HG02588 (cell line): ENCODE results near the gene TAS1R1.

Experiments used
- ATAC-seq: cut with Tn5 transposase; IDR thresholded peaks from one replicate; pipeline ENCODE4 v1.9.1; 2021; ENCODE audit warnings: mild to moderate bottlenecking, moderate library complexity; ENCODE audit not compliant: unreplicated experiment

Gene TAS1R1

DNA sequence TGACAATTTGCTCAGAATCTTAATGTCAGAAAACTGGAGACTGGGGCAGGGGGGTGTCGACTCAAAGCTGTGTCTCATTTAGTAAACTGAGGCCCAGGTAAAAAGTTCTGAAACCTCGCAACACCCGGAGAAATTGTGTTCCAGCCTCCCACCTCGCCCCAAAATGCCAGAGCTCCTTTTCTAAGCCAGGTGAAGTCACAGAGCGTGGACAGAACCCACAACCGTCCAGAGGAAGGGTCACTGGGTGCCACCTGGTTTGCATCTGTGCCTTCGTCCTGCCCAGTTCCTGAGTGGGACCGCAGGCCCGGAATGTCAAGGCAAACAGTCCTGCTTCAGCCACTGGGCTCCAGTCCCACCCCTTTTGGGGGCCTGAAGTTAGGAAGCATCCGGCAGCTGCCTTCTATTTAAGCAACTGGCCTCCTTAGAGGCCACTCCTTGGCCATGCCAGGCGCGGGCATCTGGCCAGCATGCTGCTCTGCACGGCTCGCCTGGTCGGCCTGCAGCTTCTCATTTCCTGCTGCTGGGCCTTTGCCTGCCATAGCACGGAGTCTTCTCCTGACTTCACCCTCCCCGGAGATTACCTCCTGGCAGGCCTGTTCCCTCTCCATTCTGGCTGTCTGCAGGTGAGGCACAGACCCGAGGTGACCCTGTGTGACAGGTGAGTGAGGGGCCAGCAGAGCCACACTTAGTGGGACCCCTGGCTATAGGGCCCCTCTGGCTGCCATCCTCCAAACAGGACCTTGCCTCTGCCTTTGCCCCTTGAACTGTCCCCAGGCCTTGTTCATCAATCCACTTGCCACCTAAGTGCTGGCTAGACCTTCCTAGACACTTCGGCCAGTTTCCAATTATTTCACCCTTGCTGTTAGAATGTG, at the start of gene TAS1R1:
Gene TAS1R1 (plus strand): TSS at position 401 of the 872 bp plus-strand sequence. CDS start 67 bp downstream, at position 468.
- ATAC-seq: no peak

- no peak for ATAC-seq
Measured at GRCh38 chr1:6505367-6506209, 49.5 kb upstream of the TAS1R1 start.

GRCh38 chr1:6506210-6507036, 48.7 kb upstream of the TAS1R1 start:
- no peak for ATAC-seq

DNA sequence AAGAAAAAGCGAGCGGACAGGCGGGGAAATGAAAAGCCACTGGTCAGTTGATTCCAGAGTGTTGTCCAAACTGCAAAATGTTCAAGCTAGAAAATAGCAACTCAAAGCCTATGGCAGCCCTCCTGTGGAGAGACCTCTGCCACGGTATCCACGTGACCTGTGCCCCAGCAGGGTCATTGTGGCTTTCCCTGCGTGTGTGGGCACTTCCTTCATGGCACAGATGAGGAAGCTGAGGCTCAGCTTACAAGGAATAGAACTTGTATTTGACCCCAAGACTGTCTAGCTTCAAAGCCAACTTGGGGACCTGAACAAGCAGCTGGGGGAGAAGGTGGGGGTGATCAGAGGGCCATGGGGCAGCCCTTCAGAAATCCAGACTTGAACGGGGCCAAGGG, 48.1 kb upstream of the TAS1R1 start:
- no peak for ATAC-seq

DNA sequence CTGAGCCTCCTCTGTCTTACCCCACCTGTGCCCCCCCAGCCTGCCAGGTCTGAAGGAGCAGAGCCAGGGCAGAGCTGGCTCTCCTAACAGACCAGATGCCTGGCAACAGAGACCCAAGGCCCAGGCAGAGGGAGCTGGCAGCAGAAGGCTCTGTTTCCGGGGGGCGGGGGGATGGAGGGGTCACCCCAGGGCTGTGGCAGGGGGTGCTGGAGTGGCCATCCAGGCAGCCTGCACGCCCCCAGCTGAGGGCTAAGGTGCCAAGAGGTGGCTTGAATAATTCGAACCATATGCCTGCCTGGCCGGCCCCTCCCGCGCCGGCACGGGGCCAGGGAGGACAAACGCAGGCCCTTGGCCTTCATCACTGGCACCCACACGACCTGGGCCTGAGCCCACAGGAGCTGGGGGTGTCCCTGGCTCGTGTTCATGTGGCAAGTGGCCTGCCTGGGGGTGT, 47.6 kb upstream of the TAS1R1 start:
- no peak for ATAC-seq

DNA sequence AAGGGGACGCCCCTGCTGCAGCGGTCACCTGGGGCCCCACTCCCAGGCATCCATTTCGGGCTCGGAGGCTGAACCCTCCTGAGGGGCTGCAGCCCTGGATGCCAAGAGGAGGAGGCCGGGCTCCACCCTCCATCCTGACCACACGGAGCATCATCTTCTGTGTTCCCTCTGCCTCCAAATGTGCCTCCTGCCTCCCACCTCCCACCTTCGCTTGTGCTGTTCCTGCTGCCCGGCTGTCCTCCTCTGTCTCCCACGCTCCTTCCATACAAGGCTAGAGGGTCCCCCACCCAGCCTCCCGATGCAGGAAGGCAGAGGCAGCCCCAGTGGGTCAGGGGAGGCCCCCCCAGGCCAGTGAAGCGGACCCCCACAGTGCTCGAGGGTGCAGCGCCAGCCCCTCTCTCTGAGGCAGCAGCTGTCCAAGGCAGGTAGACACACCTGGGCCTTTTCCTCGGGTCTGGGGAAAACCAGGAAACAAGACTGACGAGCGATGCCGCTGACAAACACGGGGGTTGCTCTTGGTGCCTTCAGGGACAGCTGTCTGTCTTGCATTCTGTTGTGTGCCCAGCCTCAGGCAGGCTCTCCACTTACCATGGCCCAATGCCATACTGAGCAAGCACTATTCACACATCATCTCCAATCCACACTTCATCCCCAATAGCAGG, 46.8 kb upstream of the TAS1R1 start:
- no peak for ATAC-seq

- ATAC-seq: no peak
Measured at GRCh38 chr1:6508816-6509189, 46.3 kb upstream of the TAS1R1 start.

DNA sequence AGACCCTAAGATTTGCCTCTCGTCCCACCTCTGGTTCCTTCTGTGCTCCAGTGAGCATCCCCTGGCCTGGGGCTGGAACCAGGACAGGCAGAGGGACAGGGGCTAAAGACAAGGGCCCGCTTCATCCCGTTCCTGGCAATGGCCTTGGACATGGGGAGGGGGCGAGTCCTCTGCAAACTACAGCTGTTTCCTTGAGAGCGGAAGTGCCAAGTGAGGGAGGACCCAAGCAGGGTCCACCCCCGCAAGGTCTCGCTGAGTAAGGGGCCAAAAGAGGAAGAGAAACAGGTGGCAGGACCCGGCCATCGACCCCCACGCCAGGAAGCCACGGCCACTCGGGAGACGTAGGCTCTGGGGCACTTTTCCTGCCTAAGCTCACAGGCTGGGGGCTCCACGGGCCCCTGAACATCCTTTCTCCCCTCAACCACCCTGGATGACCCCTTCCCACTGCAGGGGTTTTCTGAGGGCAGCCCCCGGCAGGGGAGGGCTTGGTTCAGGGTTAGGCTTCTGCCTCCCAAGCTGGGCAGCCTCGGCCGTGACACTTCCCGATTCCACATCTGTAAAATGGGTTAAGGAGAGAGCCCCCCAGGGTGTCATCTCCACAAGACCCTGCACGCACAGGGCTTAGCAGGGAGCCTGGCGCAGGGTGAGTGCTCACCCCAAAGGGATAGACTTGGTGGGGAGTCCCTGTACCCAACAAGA, 45.7 kb upstream of the TAS1R1 start:
- ATAC-seq: no peak

- ATAC-seq: no peak
Measured at GRCh38 chr1:6509919-6510291, 45.2 kb upstream of the TAS1R1 start.

DNA sequence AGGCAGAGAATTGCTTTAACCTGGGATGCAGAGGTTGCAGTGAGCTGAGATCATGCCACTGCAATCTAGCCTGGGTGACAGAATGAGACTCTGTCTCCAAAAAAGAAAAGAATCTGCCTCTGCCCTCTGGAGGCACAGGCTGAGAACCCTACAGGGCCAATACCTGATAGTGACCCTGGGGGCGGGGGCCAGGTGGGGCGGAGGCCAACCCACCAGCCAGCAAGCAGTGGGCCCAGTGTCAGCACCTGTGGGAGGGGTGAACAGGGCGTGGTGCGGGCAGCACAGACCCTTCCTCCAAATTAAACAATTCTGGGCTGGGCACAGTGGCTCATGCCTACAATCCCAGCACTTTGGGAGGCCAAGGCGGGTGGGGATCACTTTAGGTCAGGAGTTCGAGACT, 44.6 kb upstream of the TAS1R1 start:
- no peak for ATAC-seq

GRCh38 chr1:6511056-6511455, 44.1 kb upstream of the TAS1R1 start:
- ATAC-seq: no peak

- no peak for ATAC-seq
Measured at GRCh38 chr1:6511561-6512244, 43.4 kb upstream of the TAS1R1 start.

DNA sequence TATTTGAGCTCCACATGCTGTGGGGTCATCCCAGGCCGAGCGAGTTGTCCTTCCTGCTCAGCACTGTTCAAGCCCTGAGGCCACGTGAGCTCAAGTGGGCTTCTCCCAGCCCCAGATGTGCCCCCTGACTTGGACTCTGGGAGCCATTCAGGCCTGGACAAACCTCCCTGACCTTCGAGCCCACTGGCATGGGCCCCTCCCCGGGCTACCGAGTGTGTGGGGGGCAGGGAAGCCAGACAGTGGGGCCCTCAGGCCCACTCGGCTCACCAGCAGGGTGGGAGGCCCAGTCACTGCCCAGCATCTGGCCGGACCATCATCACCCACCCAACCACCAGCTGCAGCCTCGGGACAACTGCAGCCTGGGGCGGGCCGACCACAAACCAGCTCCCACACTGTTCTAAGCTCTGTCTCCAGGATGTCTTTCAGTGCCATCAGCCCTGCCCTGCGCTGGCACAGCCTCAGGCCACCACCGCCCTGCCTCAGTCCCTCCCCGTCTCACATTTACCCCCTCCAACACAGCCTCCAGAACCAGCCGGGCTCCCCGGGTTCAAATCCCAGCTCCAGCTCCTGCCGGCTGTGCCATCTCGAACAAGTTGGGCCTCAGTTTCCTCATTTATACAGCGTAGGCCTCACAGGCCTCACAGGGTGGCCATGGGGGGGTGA, 42.7 kb upstream of the TAS1R1 start:
- no peak for ATAC-seq

- no peak for ATAC-seq
Measured at GRCh38 chr1:6512908-6513280, 42.2 kb upstream of the TAS1R1 start.

GRCh38 chr1:6513320-6513801, 41.7 kb upstream of the TAS1R1 start:
- no peak for ATAC-seq

GRCh38 chr1:6515771-6516170, 39.3 kb upstream of the TAS1R1 start:
- ATAC-seq: no peak

- no peak for ATAC-seq
Measured at GRCh38 chr1:6517435-6517851, 37.7 kb upstream of the TAS1R1 start.

DNA sequence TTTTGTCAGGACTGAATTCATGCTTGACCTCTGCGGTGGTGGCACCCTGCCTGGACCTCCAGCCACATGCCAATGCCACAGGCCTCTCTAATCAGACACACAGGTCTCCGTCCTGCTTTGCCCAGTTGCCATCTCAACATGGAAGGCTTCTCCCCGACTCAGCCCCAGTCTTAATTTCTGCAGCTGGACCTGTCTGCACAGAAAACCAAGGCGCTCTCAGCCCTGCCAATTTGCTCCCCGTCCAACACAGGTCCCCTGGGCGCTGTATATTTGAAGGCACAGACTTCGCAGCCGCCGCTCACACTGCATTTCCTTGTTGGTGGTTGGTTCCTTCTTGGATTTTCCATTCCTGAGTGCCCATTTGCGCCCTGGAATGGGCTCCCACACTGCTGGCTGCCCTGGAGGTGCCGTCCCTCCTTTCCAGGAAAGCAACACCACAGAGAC, 35.6 kb upstream of the TAS1R1 start:
- no peak for ATAC-seq
